ENCODE results near the gene TBL1XR1. TPM values are rescaled to one million over a fixed set of nuclear protein-coding genes. Genes with fewer than 3 reads are reported as not detected.

Gene TBL1XR1
- total and polyA plus RNA-seq, 2 of the 8 experiments (the other 6 are each of a cell fraction or from before 2014, with no cell fraction given), result 28.1 to 147 TPM

- Histone ChIP-seq H2BK20ac (ENCODE audit: low read length) (no peak overlapping the region), H3K23me2 (ENCODE audit: low read depth, low read length) (no peaks in the 10 kb centered on the region), H3K23ac (ENCODE audit: insufficient read length) (no peak overlapping the region), H3K56ac (replicated peaks; ENCODE audit: insufficient read length, low read depth, low read length) (no peak overlapping the region), H3K4ac (replicated peaks; ENCODE audit: insufficient read length, low read depth, low read length) (no peak overlapping the region), H4K20me1 (replicated peaks in 1 of 2; ENCODE audit: control insufficient read depth in 1 of 2, insufficient read depth in 2 of 2, low read length in 2 of 2) (no peaks in the 10 kb centered on the region), H2BK12ac (ENCODE audit: low read depth, low read length) (no peak overlapping the region), H3K27ac (ENCODE audit: low read depth, low read length) (no peak overlapping the region), H3K36me3 (ENCODE audit: control insufficient read depth in 2 of 4, insufficient read depth in 4 of 4, low read length in 3 of 4) (no peaks in the 10 kb centered on the region), H3K18ac (ENCODE audit: extremely low read depth, low read length) (no peak overlapping the region), H3K9me3 (ENCODE audit: insufficient read depth in 2 of 2, low read depth in 1 of 2, low read length in 1 of 2) (peaks cover 0 to 2% of the 10 kb centered on the region in 2 experiments; a peak in 2 of 4 replicates), H2BK15ac (ENCODE audit: low read length) (no peak overlapping the region), H3K9ac (replicated peaks in 1 of 4; ENCODE audit: extremely low read depth in 1 of 4, low read depth in 3 of 4, low read length in 3 of 4) (no peak overlapping the region), H2BK120ac (replicated peaks; ENCODE audit: low read depth, low read length) (no peak overlapping the region), H3K14ac (ENCODE audit: insufficient read length) (no peak overlapping the region), H4K91ac (replicated peaks; ENCODE audit: insufficient read length, low read length) (no peak overlapping the region), H2AFZ (ENCODE audit: low read length) (no peak overlapping the region), H2BK5ac (ENCODE audit: low read depth, low read length) (no peak overlapping the region), H4K8ac (ENCODE audit: extremely low read depth, insufficient read depth, low read length) (no peak overlapping the region), H3K4me2 (ENCODE audit: insufficient read depth in 1 of 2, low read depth in 2 of 2, low read length in 2 of 2) (no peak overlapping the region; a peak in 1 of 4 replicates), H2AK5ac (ENCODE audit: low read depth, low read length) (no peak overlapping the region), H3K27me3 (replicated peaks in 1 of 4; ENCODE audit: control insufficient read depth in 3 of 4, extremely low read depth in 1 of 4, insufficient read depth in 3 of 4, low read length in 3 of 4) (no peaks in the 10 kb centered on the region), H4K5ac (ENCODE audit: insufficient read length, low read depth, low read length) (no peak overlapping the region), H3K79me2 (ENCODE audit: control insufficient read depth in 1 of 2, insufficient read depth in 2 of 2, low read length in 2 of 2) (no peaks in the 10 kb centered on the region), H3K4me3 (ENCODE audit: extremely low read depth in 1 of 4, insufficient read depth in 2 of 4, low read depth in 3 of 4, low read length in 4 of 4) (no peak overlapping the region), H3K4me1 (replicated peaks in 1 of 4; ENCODE audit: control insufficient read depth in 3 of 4, insufficient read depth in 4 of 4, low read length in 3 of 4) (peaks cover 0 to 3% (median 0%) of the 10 kb centered on the region in 4 experiments; a peak in 4 of 7 replicates), H3K79me1 (ENCODE audit: low read depth, low read length) (no peaks in the 10 kb centered on the region)
- ChIA-PET POLR2A (ENCODE audit: partially characterized antibody) (no interaction called here), CTCF (ENCODE audit: partially characterized antibody) (interaction anchor here (1.4 kb wide), 1 partner anchor 9 kb away, joined by 4 read pairs; no protein-coding TSS in a partner anchor)
- FAIRE-seq, result no peak
- DNase-seq (ENCODE audit: low read depth in 1 of 2, low spot score in 2 of 2), result no peak
- 90% methylated on average over 4 of the region's 4 CpGs; no CpG with 5 or more reads in 1 of the 2 experiments for WGBS, 2 experiments (ENCODE audit: extremely low coverage in 1 of 2, insufficient coverage in 1 of 2, insufficient read length in 1 of 2, insufficient replicate concordance in 2 of 2, low coverage in 1 of 2, low lambda C conversion rate in 2 of 2, missing lambda C conversion rate in 1 of 2)
- TF ChIP-seq TAF1 (IDR thresholded peaks at IDR 0.05; ENCODE audit: low read depth, low read length) (no peak), RBBP5 (IDR thresholded peaks at IDR 0.05; ENCODE audit: borderline replicate concordance, low read depth, low read length) (no peak), GTF2F1 (IDR thresholded peaks at IDR 0.05; ENCODE audit: borderline replicate concordance, low read depth, low read length) (no peak), ATF3 (IDR thresholded peaks at IDR 0.05; ENCODE audit: insufficient read depth, low read depth, low read length) (no peak), ASH2L (IDR thresholded peaks at IDR 0.05; ENCODE audit: low read length) (no peak), NRF1 (IDR thresholded peaks at IDR 0.05; ENCODE audit: low read depth, low read length) (no peak), ATF2 (IDR thresholded peaks at IDR 0.05; ENCODE audit: low read length) (no peak), E2F6 (IDR thresholded peaks at IDR 0.05) (no peak), EGR1 (IDR thresholded peaks at IDR 0.05; ENCODE audit: borderline replicate concordance, low read depth, low read length) (no peak)
Measured at GRCh38 chr3:176994891-176995781, 202.1 kb downstream of the TBL1XR1 start.

Data from H1 (cell line).